Fibroblast of skin of scalp (primary cell): ENCODE data around the gene WIZ. TPM values are rescaled to one million over a fixed set of nuclear protein-coding genes. Genes with fewer than 3 reads are reported as not detected.
"Not testable (repeated sequence)": the region's sequence is repeated elsewhere in the genome, so short reads cannot be mapped to it uniquely, and the experiment has no call there.

Experiments
- DNase-seq: peaks from one replicate; pipeline ENCODE4 v3.0.0-alpha.2; 2013
- polyA plus RNA-seq, 2 experiments: library from polyadenylated mRNA; unstranded; fragments of 120-200 nt; gene quantifications; one replicate each; pipeline ENCODE4 v1.2.1, GENCODE V29; 2013; ENCODE audit not compliant: insufficient read length in 2 of 2

Gene WIZ, protein sequence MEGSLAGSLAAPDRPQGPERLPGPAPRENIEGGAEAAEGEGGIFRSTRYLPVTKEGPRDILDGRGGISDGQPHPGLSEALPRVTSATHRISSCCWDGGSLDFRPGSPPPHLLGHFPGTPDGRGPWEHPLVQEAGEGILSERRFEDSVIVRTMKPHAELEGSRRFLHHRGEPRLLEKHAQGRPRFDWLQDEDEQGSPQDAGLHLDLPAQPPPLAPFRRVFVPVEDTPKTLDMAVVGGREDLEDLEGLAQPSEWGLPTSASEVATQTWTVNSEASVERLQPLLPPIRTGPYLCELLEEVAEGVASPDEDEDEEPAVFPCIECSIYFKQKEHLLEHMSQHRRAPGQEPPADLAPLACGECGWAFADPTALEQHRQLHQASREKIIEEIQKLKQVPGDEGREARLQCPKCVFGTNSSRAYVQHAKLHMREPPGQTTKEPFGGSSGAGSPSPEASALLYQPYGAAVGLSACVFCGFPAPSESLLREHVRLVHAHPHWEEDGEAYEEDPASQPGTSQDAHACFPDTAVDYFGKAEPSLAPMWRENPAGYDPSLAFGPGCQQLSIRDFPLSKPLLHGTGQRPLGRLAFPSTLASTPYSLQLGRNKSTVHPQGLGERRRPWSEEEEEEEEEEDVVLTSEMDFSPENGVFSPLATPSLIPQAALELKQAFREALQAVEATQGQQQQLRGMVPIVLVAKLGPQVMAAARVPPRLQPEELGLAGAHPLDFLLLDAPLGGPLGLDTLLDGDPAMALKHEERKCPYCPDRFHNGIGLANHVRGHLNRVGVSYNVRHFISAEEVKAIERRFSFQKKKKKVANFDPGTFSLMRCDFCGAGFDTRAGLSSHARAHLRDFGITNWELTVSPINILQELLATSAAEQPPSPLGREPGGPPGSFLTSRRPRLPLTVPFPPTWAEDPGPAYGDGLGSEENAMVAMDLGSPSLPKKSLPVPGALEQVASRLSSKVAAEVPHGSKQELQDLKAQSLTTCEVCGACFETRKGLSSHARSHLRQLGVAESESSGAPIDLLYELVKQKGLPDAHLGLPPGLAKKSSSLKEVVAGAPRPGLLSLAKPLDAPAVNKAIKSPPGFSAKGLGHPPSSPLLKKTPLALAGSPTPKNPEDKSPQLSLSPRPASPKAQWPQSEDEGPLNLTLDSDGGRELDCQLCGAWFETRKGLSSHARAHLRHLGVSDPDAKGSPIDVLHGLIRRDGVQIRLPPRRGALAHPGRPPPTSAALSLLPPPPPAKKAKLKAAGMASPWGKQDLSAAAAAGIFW (N-terminal part only)
- 46.2 TPM for polyA plus RNA-seq (2013, experiment 1 of 2; ENCODE audit: insufficient read length)
- 44.0 TPM for polyA plus RNA-seq (2013, experiment 2 of 2; ENCODE audit: insufficient read length)

DNA sequence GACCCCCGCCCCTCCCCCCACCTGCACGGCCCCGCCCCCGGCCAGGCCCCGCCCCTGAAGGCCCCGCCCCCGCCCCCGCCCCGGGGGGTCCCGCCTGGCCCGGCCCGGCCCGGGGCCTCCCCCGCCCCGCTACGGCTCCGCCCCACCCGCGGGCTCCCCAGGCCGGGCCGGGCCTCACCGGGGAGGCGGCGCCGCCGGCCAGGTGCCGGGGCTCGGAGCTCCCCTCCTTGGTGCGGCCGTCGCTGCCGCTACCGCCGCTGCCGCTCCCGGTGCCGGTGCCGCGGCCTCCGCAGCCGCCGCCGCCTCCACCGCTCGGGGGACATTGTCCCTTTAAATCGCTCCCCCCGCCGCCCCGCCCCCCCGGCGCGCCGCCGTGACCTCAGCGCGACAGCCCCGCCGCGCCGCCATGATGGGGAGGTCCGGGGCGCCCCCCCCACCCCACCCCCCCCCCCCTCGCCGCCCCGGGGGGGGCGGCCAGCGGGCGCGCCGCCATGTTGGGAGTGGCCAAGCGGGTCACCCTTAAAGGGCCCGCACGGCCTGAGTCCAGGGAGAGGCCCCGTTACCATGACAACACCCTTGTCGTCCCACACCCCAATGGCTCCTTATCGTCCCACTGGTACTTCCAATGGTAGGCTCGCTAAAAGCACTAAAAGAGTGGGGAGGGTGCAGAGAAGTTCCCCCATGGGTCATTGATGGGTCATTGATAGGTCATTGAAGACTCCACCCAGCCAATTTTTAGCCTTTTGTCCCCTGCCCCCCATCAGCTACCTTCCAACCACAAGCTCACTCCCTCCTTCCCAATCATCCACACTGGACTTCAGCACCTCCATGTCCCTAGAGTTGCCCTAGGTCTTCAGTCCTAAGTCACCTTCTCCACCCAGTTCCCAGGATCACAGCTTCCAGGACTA is at the start of gene WIZ:
WIZ (minus strand) TSS at position 337 of the 908 bp plus-strand sequence. CDS start 1,649 bp downstream, outside the sequence.
- peak; percentile 87 for DNase-seq

DNA sequence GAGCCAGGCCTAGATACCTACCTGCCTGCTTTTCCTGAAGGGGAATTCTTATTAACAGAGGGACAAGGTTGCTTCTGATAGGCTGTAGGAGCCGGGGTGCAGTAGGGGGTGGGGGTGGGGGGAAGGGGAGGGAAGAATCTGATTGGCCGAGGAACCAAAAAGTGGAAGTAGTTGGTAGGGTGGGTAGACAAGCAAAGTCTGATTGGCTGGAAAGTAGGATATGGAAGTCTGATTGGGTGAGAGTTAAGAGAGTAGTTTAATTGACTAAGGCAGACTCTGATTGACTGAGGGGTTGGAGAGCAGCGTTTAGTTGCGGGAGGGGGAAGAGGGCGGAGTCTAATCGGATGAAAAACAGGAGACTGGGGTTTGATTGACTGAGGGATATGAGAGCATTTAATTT is 49.2 kb upstream of the WIZ start:
- no peak for DNase-seq

DNA sequence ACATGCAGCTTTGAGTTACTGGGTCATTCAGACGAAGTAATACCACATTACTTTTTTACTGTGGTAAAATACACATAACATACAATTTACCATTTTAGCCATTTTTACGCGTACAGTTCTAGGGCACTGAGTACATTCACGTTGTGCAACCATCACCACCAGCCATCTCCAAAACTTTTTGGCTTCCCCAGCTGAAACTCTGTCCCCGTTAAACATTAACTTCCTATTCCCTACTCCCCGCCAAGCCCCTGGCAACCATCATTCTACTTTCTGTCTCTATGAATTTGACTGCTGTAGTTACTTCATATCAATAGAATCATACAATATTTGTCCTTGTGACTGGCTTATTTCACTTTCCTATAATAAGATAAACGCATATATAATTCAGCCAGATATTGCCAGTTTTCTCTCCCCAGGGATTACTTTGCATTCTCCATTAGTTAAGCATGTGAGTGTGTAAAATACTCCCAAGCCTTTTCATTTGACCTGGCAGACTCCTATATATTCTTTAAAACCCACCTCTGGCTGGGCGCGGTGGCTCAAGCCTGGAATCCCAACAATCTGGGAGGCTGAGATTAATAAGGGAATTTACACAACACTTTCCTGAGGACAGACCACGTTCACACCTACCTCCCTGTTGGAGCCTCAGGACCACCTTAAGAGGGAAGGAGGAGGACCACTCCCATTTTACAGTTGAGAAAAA is 48.6 kb upstream of the WIZ start:
- DNase-seq: no peak

- no peak for DNase-seq
Measured at GRCh38 chr19:15495151-15495550, 45.4 kb upstream of the WIZ start.

GRCh38 chr19:15488489-15489226 is 38.9 kb upstream of the WIZ start:
- DNase-seq: no peak

DNA sequence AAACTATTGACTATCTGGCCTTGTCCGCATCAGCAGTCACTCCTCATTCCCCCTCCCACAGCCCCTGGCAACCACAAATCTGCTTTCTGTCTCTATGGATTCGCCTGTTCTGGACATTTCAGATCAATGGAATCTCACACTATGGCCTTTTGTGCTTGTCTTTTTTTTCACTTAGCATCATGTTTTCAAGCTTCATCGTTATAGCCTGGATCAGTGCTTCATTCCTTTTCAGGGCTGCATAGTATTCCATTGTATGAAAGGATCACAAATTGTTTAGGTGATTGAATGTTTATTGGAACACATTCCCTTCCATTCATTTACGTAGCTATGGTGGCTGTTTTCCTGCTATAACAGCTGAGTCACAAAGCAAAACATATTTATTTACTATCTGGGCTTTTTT is 37.3 kb upstream of the WIZ start:
- DNase-seq: no peak

DNA sequence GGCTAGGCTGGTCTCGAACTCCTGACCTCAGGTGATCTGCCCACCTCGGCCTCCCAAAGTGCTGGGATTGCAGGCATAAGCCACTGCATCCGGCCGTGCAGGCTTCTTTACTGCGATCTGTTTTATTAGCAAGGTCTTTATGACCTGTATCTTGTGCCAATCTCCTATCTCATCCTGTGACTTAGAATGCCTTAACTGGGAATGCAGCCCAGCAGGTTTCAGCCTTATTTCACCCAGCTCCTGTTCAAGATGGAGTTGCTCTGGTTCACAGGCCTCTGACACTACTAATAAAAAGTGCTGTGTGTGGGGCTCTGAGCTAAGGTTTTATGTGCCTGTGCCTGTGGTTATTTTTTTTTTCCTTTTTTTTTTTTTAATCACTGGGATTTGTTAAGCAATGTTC is 36.0 kb upstream of the WIZ start:
- DNase-seq: not testable (repeated sequence)

DNA sequence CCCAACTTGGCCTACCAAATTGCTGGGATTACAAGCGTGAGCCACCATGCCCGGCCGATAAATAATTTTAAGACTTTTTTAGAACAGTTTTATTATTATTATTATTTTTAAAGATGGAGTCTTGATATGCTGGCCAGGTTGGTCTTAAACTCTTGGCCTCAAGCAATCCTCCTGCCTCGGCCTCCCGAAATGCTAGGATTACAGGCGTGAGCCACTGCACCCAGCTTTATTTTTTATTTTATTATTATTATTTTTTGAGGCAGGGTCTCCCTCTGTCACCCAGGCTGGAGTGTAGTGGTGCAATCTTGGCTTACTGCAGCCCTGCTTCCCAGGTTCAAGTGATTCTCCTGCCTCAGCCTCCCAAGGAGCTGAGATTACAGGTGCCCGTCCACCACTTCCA is 31.2 kb upstream of the WIZ start:
- DNase-seq: not testable (repeated sequence)

DNA sequence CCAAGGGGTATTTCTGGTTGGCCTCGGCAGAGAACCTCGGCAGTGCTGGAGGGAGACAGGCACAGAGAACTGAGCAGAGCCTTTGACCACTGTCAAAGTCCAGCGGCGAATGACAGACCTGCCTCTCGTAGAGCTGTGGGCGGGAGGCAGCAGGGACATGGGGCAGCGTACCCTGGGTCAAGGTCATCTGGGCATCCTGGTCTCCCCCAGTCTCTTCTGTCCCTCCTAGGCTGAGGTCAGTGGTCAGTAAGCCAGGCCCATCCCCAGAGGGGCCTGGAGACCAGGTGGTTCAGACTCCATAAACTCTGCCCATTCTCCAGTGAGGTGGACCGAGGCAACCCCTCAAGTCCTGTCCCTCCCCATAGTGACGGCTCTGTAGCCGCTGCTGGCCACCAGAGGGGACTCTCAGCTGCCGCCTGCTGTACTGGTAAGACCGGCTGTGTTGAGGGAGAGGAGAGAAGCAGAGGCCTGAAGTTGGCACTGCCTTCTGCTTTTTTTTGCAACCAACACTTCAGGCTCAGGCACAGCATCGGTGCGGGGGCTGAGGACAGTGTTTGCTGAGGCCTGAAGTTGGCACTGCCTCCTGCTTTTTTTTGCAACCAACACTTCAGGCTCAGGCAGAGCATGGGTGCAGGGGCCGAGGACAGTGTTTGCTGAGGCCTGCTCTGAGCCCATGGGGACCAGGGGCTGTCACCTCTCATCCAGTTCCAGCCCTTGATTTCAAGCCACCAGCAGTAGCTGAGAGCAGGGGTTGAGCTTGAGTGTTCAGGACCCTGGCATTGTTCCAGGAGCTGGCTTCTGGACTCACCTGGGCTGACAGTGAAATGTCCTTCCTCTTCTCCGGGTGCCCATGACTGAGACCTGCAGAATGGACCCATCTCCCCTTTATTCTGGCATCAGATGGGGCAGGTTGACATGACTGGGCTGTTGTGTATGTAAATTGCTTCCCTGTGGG is 29.9 kb upstream of the WIZ start, which contains the start of gene PGLYRP2:
PGLYRP2 (minus strand) TSS at position 111 of the 955 bp plus-strand sequence. CDS start 130 bp downstream, outside the sequence.
- DNase-seq: no peak

- DNase-seq: no peak
Measured at GRCh38 chr19:15476325-15476724, 26.6 kb upstream of the WIZ start.

DNA sequence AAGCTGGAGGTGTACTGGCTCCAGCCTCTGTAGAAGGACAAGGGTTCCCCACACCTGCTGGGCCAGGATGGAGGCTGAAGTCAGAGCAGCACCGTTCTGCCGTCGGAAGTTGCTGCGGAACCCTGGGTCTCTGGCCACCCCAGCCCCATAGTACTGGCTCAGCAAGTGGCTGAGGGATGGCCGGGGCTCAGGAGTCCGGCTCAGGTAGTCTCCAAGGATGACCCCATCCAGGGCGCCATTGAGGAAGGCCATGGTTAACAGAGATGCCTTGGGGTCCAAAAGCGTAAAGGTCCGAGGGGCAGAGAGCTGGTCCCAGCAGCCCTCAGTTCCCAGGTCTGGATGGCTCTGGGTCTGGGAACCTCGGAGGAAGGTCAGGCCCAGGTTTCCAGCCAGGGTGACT is 25.9 kb upstream of the WIZ start:
- no peak for DNase-seq

DNA sequence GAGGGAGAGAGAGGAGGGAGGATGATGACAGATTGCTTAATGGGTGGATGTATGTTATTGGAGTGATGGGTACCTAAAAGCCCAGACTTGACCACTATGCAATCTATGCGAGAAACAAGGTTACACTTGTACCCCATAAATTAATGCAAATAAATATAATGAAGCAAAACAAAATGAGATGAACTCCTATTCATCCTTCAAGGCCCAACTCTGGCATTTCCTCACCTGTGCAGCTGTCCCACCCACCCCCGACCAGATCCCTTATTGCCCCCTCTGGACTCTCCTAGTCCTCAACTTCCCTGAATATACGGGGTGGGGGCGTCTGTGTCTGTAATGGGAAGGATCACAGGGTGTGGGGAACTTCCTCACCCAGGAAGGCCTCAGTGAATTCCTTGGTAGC is 25.4 kb upstream of the WIZ start:
- no peak for DNase-seq

DNA sequence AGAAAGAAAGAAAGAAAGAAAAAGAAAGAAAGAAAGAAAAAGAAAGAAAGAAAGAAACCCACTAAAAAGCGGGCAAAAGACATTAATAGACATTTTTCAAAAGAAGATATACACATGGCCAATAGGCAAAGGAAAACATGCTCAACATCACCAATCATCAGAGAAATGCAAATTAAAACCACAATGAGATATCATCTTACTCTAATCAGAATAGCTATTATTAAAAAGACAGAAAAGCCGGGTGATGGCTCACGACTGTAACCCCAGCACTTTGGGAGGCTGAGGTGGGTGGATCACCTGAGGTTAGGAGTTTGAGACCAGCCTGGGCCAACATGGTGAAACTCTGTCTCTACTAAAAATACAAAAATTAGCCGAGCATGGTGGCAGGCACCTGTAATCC is 24.1 kb upstream of the WIZ start:
- DNase-seq: not testable (repeated sequence)

GRCh38 chr19:15471639-15472101 is 21.9 kb upstream of the WIZ start:
- no peak for DNase-seq

DNA sequence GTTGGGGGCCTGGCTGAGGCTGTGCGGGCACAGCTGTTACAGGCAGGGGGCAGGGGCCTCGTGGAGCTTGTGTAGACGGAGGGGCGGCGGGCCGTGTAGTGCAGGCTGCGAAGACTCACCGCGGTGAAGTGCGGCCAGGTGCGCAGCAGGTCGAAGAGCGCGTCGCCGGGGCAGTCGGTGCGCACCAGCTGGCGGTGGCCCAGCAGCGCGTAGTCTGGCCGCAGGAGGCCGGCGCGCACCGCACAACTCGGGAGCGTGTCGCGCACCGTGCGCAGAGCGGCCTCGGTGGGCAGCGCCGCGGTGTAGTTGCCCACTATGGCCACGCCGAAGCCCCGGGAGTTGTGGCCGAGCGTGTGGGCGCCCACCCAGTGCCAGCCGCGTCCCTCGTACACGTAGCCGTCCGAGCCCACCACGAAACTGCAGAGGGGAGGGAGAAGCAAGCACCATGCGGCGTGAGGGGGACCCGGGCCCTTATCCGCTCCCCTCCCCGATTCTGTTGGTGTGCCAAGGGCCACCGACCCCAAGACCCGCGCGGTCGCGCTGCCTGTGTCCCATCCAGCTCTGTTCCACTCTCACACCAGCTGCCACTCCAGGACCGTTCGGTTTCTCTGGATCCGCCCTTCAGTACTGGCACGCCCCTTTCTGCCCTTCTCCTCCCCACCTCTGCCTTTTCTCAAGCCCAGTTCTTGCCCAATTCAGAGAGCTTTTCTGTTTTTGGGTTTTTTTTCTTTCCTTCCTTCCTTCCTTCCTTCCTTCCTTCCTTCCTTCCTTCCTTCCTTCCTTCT is 19.9 kb upstream of the WIZ start:
- no peak for DNase-seq

DNA sequence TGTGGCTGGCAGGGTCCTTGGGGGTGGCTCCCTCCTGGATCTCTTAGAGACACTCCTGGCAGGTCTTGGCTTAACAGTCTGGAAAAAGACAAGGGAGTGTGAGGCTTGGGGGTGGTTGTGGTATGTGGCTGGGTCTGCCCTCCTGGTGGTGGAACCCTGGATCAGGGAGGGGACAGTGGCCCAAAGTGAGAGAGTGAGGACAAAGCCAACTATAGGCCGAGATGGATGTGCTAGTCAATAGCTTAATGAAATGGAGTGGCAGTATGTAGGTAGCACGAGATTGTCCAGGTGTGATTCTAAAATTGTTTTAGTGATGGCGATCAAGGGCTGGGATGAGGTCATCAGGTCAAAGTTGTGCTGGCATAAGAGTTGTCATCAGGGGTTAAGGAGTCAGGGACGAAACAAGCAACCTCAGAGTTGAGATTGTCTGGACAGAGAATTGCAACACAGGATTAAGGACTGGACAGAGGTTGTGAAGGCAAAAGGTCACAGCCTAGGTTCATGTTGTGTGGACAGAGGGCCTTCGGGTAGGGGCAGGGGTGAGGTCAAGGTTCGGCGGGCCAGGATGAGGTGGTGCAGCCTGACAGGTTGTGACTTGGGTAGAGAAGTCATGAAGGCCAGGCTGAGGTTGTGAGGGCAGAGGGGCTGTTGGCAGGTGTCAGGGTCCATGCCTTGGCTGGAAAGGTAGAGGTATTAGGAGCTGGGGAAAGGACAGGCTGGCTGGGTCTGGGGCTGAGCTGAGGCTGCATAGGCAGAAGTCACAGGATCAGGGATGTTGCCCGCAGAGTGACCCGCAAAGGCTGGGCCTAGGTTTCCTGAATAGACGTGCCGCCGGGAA is 19.1 kb upstream of the WIZ start:
- DNase-seq: no peak

GRCh38 chr19:15467734-15468214 is 18.0 kb upstream of the WIZ start:
- DNase-seq: no peak
